NCI-H1694 treated with DMSO at 0.1 percent for 48 hours (cell line): ENCODE results near the gene DPP9.

Experiments used
- DNase-seq: peaks from one replicate; lab custom pipeline; 2025; lab: John Stamatoyannopoulos, UW

The DPP9 gene

GRCh38 chr19:4656102-4656501, 67.5 kb downstream of the DPP9 start:
- DNase-seq: no peak

- DNase-seq: no peak
Measured at GRCh38 chr19:4654437-4655361, 68.9 kb downstream of the DPP9 start.

- no peak for DNase-seq
Measured at GRCh38 chr19:4653793-4654436, 69.7 kb downstream of the DPP9 start.

DNA sequence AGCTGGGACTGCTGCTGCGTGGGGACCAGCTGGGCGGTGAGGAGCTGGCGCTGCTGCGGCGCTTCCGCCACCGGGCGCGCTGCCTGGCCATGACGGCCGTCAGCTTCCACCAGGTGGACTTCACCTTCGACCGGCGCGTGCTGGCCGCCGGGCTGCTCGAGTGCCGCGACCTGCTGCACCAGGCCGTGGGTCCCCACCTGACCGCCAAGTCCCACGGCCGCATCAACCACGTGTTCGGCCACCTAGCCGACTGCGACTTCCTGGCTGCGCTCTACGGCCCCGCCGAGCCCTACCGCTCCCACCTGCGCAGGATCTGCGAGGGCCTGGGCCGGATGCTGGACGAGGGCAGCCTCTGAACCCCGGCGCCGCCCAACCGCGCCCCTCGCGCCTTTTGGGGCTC, 71.6 kb downstream of the DPP9 start:
- no peak for DNase-seq

DNA sequence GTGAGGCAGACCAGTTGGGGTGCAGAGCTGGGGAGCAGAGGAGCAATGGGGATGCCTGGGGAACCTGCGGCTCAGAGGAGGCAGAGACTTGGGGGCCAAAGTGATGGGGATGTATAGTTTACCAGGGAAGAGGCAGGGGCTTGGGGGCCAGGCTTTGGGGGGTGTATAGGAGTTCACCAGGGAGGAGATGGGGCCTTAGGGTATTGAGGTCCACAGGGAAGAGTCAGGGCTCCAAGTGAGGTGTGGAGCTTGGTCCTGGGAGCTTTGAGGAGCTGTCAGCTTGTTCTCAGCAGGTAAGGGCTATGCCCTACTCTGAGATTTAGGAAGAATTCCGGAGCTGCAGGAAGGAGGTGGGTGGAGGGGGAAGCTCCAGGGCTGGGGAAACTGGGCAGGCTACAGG, 73.5 kb downstream of the DPP9 start:
- no peak for DNase-seq

DNA sequence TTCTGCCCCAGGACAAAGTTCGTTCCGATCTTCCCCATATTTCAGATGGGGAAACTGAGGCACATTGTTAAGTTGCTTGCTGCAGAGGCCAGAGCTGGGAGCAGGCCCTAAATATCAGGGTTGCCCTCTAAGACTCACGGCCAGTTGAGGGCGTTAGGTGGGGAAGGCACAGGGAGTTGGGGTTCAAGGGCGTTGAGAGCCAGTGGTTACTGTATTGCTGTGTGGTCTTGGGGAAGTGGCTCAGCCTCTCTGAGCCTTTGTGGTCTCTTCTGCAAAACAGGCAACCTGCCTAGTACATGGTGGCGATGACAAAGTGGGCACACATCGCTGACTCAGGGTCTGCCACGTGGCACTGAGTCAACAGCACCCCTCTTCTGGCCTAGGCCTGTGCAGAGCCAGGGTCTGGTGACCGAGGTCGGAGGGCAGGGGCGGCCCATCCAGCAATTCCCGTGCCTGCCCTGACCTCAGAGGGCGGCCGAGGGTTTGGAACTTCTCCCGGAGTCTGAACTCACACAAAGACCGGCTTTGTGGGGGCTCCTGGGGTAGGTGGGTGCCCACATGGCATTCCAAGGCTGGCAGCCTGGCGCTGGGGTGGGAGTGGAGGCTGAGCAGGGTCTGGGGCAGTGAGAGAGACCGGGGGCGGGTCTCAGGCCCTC, 74.1 kb downstream of the DPP9 start:
- DNase-seq: no peak

GRCh38 chr19:4647676-4648644, 75.7 kb downstream of the DPP9 start:
- no peak for DNase-seq

- DNase-seq: no peak
Measured at GRCh38 chr19:4645718-4646117, 77.9 kb downstream of the DPP9 start.

DNA sequence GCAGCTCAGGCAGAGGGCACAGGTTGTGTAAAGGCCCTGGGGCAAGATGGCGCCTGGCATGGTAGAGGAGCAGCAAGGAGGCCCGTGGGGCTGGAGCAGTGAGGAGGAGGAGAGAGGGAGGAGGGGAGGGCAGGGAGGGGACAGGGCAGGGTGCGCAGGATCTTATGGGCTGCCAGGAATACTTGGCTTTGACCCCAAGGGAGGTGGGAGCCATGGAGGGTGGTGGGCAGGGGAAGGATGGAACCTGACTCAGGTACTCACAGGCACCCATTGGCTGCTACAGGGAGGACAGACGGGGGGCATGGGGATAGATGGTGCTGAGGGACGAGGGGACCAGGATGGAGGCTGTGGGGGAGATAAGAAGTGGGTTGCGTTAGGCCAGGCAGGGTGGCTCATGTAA, 81.0 kb downstream of the DPP9 start:
- no peak for DNase-seq

DNA sequence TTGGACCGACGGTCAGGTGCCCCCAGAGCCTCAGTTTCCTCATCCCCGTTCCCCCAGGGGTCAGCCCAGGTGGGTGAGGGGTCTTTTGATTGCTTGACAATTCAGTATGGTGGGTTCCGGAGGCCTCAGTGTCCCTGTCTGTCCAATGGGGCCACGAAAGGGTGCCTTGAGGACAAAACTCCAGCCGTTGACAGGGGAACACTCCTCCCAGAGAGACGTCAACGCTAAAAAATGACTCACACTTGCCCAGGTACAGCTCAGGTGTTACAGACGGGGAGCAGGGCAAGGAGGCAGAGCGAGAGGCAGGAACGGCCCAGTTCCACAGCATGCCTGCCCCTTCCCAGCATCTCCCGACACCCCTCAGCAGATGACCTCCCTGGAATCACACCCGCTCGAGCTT, 82.5 kb downstream of the DPP9 start:
- no peak for DNase-seq

DNA sequence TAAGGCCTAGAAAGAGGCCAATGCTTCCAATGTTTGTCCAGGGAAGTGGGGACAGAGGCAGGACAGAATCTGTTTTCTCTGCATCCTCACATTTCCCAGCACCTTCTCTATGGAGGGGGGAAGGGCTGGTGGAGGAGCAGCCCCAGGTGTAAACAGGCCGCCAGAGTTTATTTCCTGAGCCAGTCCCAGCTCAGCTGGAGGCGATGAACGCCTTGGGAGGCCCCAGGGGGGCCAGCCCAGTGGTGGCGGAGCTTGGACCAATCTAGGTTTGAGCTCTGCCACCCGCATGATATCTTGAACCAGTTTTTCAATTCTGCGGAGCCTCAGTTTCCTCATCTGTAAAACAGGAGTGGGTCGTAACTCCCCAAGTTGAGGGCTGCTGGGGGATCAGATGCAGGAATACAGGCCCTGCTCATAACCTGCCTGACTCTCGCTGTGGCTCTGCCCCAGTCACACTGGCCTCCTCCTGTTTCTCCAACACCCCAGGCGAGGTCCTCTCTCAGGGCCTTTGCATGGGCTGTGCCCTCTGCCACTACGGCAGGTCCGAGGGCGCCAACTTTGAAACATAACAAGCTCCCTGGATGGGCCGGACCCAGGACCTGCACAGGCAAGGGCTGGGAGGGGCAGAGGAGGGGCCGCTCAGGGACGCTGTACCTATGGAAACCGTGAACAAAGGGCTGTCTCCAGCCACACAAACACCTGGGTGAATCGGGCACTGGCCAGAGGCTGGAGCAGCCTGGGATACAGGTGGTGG, 83.2 kb downstream of the DPP9 start:
- DNase-seq: no peak

- DNase-seq: no peak
Measured at GRCh38 chr19:4639531-4640246, 84.0 kb downstream of the DPP9 start.

GRCh38 chr19:4638828-4639530, 84.7 kb downstream of the DPP9 start, which contains the start of gene TNFAIP8L1:
Gene TNFAIP8L1 (plus strand): TSS chr19:4639516. CDS start chr19:4651870, 12,354 bp downstream.
- peak; percentile 71 for DNase-seq

DNA sequence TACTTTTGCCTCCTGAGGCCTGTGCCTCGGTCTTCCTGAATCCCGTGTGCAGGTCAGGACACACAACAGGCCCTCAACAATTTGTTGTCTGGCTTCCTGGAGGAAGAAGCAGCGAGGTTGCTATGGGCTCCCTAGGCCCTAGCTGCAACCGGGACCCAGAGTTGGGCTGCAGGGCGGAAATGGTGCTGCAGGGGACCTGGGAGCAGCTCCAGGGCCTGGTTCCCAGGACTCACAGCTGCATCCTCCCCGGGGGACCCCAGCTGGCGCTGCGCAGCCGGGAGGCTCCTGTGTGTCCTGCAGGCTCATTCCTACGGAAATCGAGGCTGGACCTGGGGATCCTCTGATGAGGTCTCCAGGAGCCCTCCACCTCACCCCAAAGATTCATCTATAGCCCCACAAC, 85.3 kb downstream of the DPP9 start:
- no peak for DNase-seq

DNA sequence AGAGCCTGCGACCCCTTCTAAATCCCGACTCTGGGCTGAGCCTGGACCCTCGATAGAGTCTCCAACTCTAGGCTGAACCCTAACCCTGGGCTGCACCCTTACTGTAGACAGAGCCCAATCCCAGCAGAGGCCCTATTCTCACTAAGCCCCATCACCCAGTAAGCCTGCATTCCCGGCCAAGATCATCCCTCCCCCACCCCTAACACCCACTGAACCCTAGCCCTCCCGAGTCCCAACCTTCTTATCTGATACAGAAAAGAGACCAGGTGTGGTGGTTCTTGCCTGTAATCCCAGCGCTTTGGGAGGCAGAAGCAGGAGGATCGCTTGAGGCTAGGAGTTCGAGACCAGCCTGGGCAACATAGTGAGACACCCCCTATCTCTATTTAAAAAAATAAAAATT, 86.9 kb downstream of the DPP9 start:
- no peak for DNase-seq

- peak; percentile 10 for DNase-seq
Measured at GRCh38 chr19:4636151-4636717, 87.4 kb downstream of the DPP9 start.

DNA sequence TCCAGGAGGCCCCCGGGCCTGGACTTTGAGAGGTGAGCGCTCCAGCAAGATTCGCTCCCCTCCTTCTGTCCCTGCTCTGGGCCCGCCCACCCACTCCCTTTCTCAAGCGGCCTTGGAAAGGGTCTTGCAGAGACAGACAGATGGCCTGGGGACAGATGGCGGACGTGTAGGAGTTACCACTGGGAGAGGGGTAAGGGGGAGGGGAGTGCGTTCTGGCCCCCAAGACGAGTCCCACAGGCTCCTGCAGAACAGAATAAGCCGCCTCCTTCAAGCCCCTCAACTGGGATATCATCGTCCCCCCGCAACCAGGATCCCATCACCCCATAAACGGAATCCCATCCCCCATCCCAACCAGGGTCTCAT, 87.9 kb downstream of the DPP9 start:
- DNase-seq: peak; percentile 12

DNA sequence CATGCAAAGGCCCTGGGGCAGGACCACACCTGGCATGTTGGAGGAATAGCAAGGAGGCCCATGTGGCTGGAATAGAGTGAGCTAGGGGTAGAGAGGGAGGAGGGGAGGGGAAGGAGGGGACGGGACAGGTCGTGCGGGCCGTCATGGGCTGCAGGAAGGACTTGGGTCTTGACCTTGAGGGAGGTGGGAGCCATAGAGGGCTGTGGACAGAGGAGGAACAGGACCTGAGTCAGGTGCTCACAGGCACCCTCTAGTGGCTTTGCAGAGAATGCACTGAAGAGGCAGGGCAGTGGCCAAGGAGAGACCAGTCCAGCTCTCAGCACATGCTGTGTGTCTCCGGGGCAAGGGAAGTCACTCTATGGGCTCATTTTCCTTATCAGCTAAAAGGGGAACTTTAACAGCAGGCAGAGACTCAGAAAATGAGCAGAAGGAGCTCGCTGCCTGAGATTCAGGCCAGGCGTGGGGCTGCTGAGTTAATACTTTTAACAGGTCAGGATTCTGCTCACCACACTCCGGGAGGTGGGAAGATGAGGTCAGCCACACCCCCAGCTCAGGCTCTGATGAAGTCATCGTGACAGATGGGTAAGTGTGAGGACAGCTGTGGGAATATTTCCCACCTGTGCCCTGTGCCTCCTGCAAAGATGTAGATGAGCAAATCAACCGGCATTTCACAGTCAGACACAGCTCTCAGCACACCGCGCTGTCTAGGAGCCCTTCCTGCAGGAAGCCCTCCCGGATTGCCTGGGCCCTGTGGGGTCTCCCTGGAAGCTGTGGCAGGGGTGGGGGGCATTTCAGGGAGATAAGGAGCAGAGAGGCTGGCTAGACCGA, 90.3 kb downstream of the DPP9 start:
- peak; percentile 84 for DNase-seq
